GM21390 (cell line): Measurements from ENCODE around the gene SMG9.

Source experiments
- ATAC-seq: cut with Tn5 transposase; IDR thresholded peaks from one replicate; pipeline ENCODE4 v1.9.1; 2021; ENCODE audit not compliant: unreplicated experiment

The SMG9 gene

DNA sequence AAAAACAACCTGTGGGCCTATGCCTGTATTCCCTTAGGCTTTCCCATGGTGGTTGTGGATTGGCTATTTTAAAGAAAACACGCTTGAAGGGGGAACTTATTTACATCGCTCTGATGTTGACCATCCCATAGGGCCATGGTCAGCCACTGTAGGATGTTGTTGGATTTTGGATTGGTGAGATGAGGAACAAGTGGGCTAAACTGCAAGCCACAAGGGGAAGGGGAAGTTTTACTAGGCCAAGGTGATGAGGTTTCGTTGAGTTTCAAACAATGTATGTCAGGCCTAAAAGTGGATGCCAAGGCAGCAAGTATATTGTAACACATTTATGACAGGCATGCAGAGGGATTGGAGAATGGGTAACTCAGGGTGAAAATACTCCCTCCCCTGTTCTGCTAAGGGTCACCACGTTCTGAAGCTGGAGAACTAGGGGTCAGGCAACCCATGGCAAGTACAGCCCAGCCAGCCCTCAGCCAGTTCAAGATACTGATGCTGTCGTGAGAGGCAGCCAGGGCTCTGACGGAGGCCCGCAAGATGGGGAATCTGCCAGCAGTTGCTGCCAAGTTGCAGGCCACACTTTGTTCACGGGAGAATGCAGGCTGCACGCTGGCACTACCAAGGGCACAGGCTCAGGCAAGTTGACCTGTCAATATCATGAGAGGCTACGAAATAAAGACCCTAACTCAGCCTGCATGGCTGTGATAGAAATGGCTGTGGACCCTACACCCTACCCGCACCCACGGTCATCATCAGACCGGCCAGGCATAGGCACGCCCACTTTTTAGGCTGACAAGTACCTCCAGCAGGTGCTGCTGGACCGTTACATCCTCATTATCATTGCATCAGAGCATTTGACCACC, 27.8 kb downstream of the SMG9 start:
- no peak for ATAC-seq

DNA sequence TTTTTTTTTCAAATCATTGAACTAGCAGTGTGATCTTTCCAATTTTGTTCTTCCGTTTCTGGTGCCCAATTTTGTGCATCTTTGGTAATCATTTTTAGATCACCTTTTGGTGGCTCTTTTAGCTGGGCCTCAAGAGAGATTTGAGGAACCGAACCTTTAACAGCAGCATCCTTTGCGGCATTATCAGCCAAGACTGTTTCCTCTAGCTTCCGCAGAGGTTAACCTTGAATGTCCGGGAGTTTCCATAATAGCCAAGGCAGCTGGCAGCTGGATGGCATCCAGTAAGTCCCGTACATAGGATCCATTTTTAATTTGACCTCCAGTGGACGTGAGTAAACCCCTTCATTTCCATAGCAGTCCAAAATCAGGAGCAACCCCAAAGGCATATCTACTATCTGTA, 29.3 kb downstream of the SMG9 start:
- ATAC-seq, result no peak

GRCh38 chr19:43724896-43725295, 29.9 kb downstream of the SMG9 start:
- ATAC-seq, result no peak

- ATAC-seq, result no peak
Measured at GRCh38 chr19:43723588-43723987, 31.2 kb downstream of the SMG9 start.

DNA sequence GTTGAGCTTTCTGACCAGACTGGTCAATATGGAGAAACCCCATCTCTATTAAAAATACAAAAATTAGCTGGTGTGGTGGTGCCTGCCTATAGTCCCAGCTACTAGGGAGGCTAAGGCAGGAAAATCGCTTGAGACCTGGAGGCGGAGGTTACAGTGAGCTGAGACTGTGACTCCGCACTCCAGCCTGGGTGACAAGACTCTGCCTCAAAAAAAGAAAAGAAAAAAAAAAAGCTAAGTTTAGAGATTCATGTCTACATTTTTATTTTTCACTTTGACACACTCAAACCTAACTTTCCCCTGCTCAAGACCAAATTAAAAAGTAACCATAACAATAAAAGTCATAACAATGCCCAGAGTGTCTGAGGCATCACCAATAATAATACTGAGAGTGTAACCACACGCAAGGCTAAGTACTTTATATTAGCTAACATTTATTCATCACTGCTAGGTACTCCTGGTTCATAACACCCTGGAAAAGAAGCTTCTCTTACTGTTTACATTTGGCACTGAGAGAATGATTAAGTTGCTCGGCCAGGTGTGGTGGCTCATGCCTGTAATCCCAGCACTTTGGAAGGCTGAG, 33.2 kb downstream of the SMG9 start:
- ATAC-seq, result no peak

DNA sequence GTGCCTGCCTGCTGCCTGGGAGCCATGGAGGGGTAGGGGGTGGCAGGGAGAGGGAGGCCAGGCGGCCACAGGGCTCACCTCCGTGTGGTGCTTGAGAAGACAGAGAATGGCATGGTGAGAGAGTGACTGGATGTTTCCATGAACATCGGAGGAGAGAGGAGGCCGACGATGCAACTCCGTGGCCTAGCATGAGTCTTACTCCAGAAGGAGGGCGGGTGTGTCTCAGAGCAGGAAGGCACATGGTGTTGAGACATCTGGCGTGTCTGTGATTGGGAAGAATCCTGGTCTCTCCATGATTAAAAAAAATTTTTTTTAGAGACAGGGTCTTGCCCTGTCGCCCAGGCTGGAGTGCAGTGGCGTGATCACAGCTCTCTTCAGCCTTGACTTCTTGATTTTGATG, 33.8 kb downstream of the SMG9 start:
- no peak for ATAC-seq

DNA sequence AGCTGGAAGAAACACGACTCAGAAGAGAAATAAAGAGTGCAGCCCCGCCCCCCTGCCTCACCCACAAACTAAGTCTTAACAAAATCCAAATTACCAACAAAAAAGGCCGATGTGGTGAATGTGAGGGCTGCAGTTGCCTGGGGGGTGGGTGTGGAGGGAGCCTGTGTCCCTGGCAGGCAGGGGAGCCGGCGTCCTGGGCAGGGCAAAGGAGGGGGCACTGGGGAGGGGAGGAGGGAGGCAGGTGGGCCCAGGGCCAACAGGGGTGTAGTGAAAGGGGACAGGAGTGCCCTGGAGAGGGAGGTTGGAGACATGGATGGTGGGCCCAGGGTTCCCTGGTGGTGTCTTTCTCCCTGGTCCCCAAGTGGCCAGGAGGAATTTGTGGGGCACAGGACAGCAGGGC, 34.8 kb downstream of the SMG9 start:
- ATAC-seq, result no peak

DNA sequence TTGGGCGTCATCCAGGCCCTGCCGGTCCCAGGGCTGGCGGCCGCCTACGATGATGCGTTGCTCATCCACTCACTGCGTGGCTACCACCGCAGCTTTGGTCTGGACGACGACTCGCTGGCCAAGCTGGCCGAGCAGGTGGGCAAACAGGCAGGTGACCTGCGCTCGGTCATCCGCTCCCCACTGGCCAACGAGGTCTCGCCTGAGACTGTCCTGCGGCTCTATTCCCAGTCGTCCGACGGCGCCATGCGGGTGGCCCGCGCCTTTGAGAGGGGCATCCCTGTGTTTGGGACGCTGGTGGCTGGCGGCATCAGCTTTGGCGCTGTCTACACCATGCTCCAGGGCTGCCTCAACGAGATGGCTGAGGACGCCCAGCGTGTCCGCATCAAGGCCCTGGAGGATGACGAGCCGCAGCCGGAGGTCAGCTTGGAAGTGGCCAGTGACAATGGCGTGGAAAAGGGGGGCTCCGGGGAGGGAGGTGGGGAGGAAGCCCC, 35.3 kb downstream of the SMG9 start:
- no peak for ATAC-seq

DNA sequence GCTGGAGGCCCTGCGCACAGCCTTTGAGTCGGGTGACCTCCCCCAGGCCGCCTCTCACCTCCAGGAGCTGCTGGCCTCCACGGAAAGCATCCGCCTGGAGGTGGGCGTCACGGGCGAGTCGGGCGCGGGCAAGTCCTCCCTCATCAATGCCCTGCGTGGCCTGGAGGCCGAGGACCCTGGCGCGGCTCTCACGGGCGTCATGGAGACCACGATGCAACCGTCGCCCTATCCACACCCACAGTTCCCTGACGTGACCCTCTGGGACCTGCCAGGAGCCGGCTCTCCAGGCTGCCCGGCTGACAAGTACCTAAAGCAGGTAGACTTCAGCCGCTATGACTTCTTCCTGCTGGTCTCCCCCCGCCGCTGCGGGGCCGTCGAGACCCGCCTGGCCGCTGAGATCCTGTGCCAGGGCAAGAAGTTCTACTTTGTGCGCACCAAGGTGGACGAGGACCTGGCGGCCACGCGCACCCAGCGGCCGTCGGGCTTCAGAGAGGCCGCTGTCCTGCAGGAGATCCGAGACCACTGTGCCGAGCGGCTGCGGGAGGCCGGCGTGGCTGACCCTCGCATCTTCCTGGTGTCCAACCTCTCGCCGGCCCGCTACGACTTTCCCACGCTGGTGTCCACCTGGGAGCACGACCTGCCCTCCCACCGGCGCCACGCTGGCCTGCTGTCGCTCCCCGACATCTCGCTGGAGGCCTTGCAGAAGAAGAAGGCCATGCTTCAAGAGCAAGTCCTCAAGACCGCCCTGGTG, 36.0 kb downstream of the SMG9 start:
- no peak for ATAC-seq

DNA sequence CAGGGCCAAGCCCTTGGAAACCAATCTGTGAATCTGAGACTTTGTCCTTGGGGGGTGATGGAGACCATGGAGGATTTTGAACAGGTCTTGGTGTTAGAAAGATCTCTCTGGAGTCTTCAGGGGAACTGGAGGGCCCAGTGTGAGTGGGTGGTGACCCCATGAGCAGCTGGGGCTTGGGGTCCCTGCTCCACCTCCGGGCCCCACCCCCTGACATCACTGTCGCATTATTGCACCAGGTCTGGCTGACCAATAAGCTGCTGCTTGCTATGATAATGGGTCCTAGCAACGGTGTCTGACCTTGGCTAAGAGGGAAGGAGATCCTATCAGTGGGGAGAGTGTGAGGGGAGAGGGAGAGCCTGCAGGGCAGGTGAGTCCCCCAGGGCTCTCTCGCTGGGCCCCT, 39.0 kb downstream of the SMG9 start, which contains the start of gene IRGC:
IRGC (plus strand) TSS at position 301 of the 400 bp plus-strand sequence. CDS start 2,483 bp downstream, outside the sequence.
- ATAC-seq, result no peak

GRCh38 chr19:43713208-43713607, 41.6 kb downstream of the SMG9 start:
- no peak for ATAC-seq

GRCh38 chr19:43711751-43712355, 42.9 kb downstream of the SMG9 start:
- no peak for ATAC-seq

DNA sequence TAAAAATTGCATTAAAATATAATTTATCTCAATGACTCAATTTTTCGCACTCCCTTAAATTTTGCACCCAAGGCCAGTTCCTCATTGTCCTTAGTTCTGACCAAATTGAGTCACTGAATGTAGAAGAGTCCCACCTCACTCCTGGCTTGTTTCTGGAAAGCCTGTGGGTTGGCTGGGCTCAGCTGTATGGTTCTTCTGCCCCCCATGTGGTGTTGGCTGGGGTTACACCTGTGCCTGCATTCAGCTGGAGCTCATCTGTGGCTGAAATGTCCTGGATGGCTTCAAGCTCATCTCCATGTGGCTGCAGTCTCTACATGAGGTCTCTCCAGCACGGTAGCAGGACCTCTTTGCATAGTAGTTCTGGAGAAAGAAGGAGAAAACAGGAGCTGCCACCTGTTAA, 46.0 kb downstream of the SMG9 start:
- no peak for ATAC-seq

GRCh38 chr19:43707158-43707712, 47.5 kb downstream of the SMG9 start:
- no peak for ATAC-seq

- ATAC-seq, result no peak
Measured at GRCh38 chr19:43705729-43706128, 49.0 kb downstream of the SMG9 start.

DNA sequence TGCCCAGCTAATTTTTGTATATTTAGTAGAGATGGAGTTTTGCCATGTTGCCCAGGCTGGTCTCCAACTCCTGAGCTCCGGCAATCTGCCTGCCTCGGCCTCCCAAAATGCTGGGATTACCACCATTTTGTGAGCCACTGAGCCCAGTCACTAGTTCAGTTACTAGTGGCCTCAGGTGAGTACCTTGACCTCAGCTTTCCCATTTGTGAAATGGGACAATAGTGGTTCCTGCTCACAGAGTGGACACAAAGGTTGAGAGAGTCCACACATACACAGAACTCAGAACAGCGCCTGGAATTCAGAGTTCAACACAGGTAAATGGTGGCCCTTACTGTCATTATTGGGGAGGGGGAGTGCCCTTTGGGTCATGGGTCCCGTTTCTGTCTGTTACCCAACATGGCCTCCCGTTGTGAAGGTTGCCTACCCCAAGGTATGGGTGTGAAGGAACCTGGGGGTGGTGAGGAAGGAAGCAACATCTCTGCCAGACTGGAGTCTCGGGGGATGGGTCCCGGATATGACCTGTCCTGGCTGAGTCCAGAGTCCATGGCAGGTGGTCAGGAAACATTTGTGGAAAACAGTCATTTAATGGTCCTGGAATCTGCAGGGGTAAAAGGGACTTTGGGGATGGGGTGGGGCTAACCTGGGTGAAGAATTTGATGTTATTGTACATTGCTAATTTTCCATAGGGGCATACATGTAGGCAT, 50.6 kb downstream of the SMG9 start:
- ATAC-seq, result no peak

DNA sequence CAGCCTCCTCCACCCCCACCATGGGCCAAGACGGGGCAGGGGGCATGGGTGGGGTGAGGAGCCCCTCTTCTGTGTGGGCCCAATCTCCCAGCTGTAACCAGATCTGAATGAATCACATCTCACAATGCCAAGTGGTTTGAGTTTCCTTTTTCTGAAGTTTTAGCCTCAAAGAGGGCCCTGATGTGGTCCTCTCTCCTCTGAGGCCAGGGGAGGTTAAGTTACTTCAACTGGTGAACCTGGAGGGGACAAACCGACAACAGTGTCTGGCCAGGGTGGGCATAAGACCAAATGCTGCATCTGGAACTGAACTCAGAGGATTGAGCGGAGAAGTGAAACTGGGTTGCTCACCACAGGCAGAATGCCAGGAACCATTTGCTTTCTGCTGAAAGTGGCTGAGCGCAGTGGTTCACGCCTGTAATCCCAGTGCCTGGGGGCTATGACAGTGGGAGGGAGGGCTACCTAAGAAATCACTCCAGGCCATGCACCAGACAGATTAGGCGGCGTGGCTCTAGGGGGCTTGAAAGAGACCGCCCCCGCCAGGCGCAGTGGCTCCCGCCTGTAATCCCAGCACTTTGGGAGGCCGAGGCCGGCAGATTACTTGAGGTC, 54.3 kb downstream of the SMG9 start:
- ATAC-seq, result no peak

GRCh38 chr19:43699506-43700394, 55.0 kb downstream of the SMG9 start:
- no peak for ATAC-seq

- ATAC-seq, result no peak
Measured at GRCh38 chr19:43697295-43697694, 57.5 kb downstream of the SMG9 start.
